Measurements from ENCODE around the gene ATP9A. TPM values are rescaled to one million over a fixed set of nuclear protein-coding genes. Genes with fewer than 3 reads are reported as not detected.

ATP9A gene
- total and polyA plus RNA-seq, 2 of the 8 experiments (the other 6 are each of a cell fraction or from before 2014, with no cell fraction given): 5.0 to 6.4 TPM

- TF ChIP-seq CHD7 (IDR thresholded peaks at IDR 0.05; ENCODE audit: insufficient replicate concordance, low read length): no peak
- no peak for TF ChIP-seq TAF1 (IDR thresholded peaks at IDR 0.05; ENCODE audit: low read depth, low read length)
- TF ChIP-seq TAF7 (optimal IDR thresholded peaks at IDR 0.05; ENCODE audit: borderline replicate concordance, low read depth, low read length): no peak
- TF ChIP-seq RXRA (IDR thresholded peaks at IDR 0.05; ENCODE audit: insufficient read depth, low read depth, low read length): no peak
- no peak for TF ChIP-seq BACH1 (IDR thresholded peaks at IDR 0.05; ENCODE audit: low read length)
- TF ChIP-seq SP4 (IDR thresholded peaks at IDR 0.05; ENCODE audit: low read length): no peak
- TF ChIP-seq FOSL1 (IDR thresholded peaks at IDR 0.05; ENCODE audit: insufficient read depth, low read depth, low read length): no peak
- TF ChIP-seq CTCF (IDR thresholded peaks at IDR 0.05; ENCODE audit: control extremely low read depth in 1 of 3, insufficient read depth in 1 of 3, low read depth in 1 of 3, low read length in 3 of 3): no peak
Measured at GRCh38 chr20:51696304-51697071, 71.7 kb downstream of the ATP9A start (continued).

All from H1 (cell line).